ENCODE measurements around the gene RAD51B. TPM values are rescaled to one million over a fixed set of nuclear protein-coding genes. Genes with fewer than 3 reads are reported as not detected.

Gene RAD51B
- total RNA-seq, 1 experiment from 2014 or later: 20.0 TPM

- Histone ChIP-seq H3K27ac (ENCODE audit: low read depth, low read length) (no peak overlapping the region), H3K9me3 (ENCODE audit: control insufficient read depth in 1 of 2, insufficient read depth in 1 of 2, low read depth in 1 of 2, low read length in 2 of 2) (no peaks in the 10 kb centered on the region), H3K79me2 (ENCODE audit: insufficient read depth, low read length) (no peaks in the 10 kb centered on the region), H4K20me1 (ENCODE audit: insufficient read depth) (no peaks in the 10 kb centered on the region), H3K9me2 (ENCODE audit: insufficient read depth) (no peaks in the 10 kb centered on the region), H3K4me2 (ENCODE audit: low read length) (no peak overlapping the region), H3K9ac (ENCODE audit: low read length) (no peak overlapping the region), H2AFZ (ENCODE audit: low read depth, low read length, poor library complexity, severe bottlenecking) (no peak overlapping the region), H3K27me3 (ENCODE audit: insufficient read depth, low read length) (no peaks in the 10 kb centered on the region), H3K4me3 (replicated peaks in 1 of 2; ENCODE audit: low read depth in 1 of 2, low read length in 2 of 2) (no peak overlapping the region), H3K4me1 (ENCODE audit: control insufficient read depth in 1 of 2, insufficient read depth in 2 of 2, low read length in 2 of 2) (peaks cover 13 to 21% of the 10 kb centered on the region in 2 experiments), H3K36me3 (ENCODE audit: control insufficient read depth in 1 of 2, insufficient read depth in 2 of 2, low read length in 2 of 2) (no peaks in the 10 kb centered on the region)
- no TSS peak for BruUV-seq (replicated peaks)
- DNase-seq (ENCODE audit: low read depth, low spot score) (no peak), ATAC-seq (no peak)
- TF ChIP-seq ZBTB33 (IDR thresholded peaks at IDR 0.05; ENCODE audit: extremely low read depth, insufficient replicate concordance, low read length): no peak
- no peak for TF ChIP-seq EGR1 (IDR thresholded peaks at IDR 0.05; ENCODE audit: low read depth)
- no peak for TF ChIP-seq ELF1 (IDR thresholded peaks at IDR 0.05; ENCODE audit: borderline replicate concordance, low read depth)
- no peak for TF ChIP-seq JUND (IDR thresholded peaks at IDR 0.05)
- TF ChIP-seq ZFX (IDR thresholded peaks at IDR 0.05): no peak
- no peak for TF ChIP-seq POLR2A (IDR thresholded peaks at IDR 0.05; ENCODE audit: borderline replicate concordance, extremely low read depth, insufficient read depth, insufficient read length)
- no peak for TF ChIP-seq ATF3 (IDR thresholded peaks at IDR 0.05)
- no peak for TF ChIP-seq TCF7L2 (IDR thresholded peaks at IDR 0.05; ENCODE audit: borderline replicate concordance, extremely low read depth, insufficient read depth, insufficient read length)
- no peak for TF ChIP-seq POLR2AphosphoS5 (IDR thresholded peaks at IDR 0.05; ENCODE audit: low read depth, low read length)
- no peak for TF ChIP-seq CTCF (IDR thresholded peaks at IDR 0.05 in 2 of 3, conservative IDR thresholded peaks at IDR 0.05 in 1 of 3; ENCODE audit: borderline replicate concordance in 1 of 3, insufficient read depth in 1 of 3, low read depth in 2 of 3, low read length in 2 of 3)
- TF ChIP-seq FOSL1 (IDR thresholded peaks at IDR 0.05; ENCODE audit: low read depth): no peak
- TF ChIP-seq RAD21 (IDR thresholded peaks at IDR 0.05; ENCODE audit: low read depth): no peak
- no peak for TF ChIP-seq EZH2 (IDR thresholded peaks at IDR 0.05)
- TF ChIP-seq EZH2phosphoT487 (IDR thresholded peaks at IDR 0.05; ENCODE audit: borderline replicate concordance): no peak
- no peak for TF ChIP-seq SIN3A (IDR thresholded peaks at IDR 0.05; ENCODE audit: low read depth)
- TF ChIP-seq CEBPB (IDR thresholded peaks at IDR 0.05; ENCODE audit: low read depth): no peak
- POLR2A ChIA-PET: interaction anchor here (0.9 kb wide), 1 partner anchor 14 kb away, joined by 3 read pairs; no protein-coding TSS in a partner anchor
- RAD21 ChIA-PET (ENCODE audit: low non-redundant PET in 1 of 2, low total read pairs in 2 of 2, uncharacterized antibody in 2 of 2, unreplicated experiment in 2 of 2): no interaction called here
- intact Hi-C loops (cut with micrococcal nuclease): no loop called here
- CTCF ChIA-PET: no interaction called here
These were observed 673.0 kb downstream of the RAD51B start for GRCh38 chr14:68492381-68493151.

Measured in HCT116 (cell line).